OCI-LY1 (cell line): ENCODE results near the gene IRF7.

Experiments
- H2AFZ ChIP-seq: fragments of 200-600 bp; sonication (generic), shearing (Covaris generic); 2 replicates; pipeline ENCODE4 v1.6.0; 2014; ENCODE audit warnings: antibody characterized with exemption, mild to moderate bottlenecking, low read length
- H3F3A ChIP-seq: fragments of 200-600 bp; sonication (generic), shearing (Covaris generic); 2 replicates; pipeline ENCODE4 v1.6.0; 2014; ENCODE audit warnings: mild to moderate bottlenecking, antibody characterized with exemption, low read length, moderate library complexity; ENCODE audit not compliant: insufficient read depth
- H3K27ac ChIP-seq: fragments of 200-600 bp; sonication (generic); 2 replicates; pipeline ENCODE4 v1.5.1; 2014; ENCODE audit warnings: low read length, mixed run types, mild to moderate bottlenecking, low read depth; ENCODE audit not compliant: poor library complexity, severe bottlenecking
- H3K27me3 ChIP-seq: fragments of 200-600 bp; sonication (generic); 2 replicates; pipeline ENCODE4 v1.6.0; 2014; ENCODE audit warnings: antibody characterized with exemption, mild to moderate bottlenecking, low read length, moderate library complexity; ENCODE audit not compliant: insufficient read depth
- H3K36me3 ChIP-seq: fragments of 200-600 bp; sonication (generic); 2 replicates; pipeline ENCODE4 v1.6.1; 2014; ENCODE audit warnings: mild to moderate bottlenecking, antibody characterized with exemption, low read length, moderate library complexity, mixed read lengths; ENCODE audit not compliant: insufficient read depth
- H3K4me1 ChIP-seq: fragments of 200-600 bp; sonication (generic); 2 replicates; pipeline ENCODE4 v1.5.1; 2014; ENCODE audit warnings: mild to moderate bottlenecking, low read length, moderate library complexity; ENCODE audit not compliant: insufficient read depth, severe bottlenecking
- H3K4me2 ChIP-seq: fragments of 200-600 bp; sonication (generic), shearing (Covaris generic); 2 replicates; pipeline ENCODE4 v1.6.1; 2014; ENCODE audit warnings: low read length
- H3K4me3 ChIP-seq: fragments of 200-600 bp; sonication (generic); 2 replicates; pipeline ENCODE4 v1.5.1; 2014; ENCODE audit warnings: low read length, low read depth, mild to moderate bottlenecking, mixed read lengths; ENCODE audit not compliant: poor library complexity, severe bottlenecking
- H3K79me2 ChIP-seq: fragments of 200-600 bp; shearing (Covaris generic); 2 replicates; pipeline ENCODE4 v1.6.1; 2016; ENCODE audit warnings: mixed run types, low read length, mixed read lengths; ENCODE audit not compliant: insufficient read depth
- H3K9ac ChIP-seq: fragments of 200-600 bp; sonication (generic), shearing (Covaris generic); 2 replicates; pipeline ENCODE4 v1.6.1; 2014; ENCODE audit warnings: mild to moderate bottlenecking, low read length, mixed read lengths
- H3K9me2 ChIP-seq: fragments of 200-600 bp; sonication (generic), shearing (Covaris generic); 2 replicates; pipeline ENCODE4 v1.6.1; 2014; ENCODE audit warnings: low read depth, mild to moderate bottlenecking, low read length, mixed read lengths
- H3K9me3 ChIP-seq: fragments of 200-600 bp; shearing (Covaris generic); 2 replicates; pipeline ENCODE4 v1.6.1; 2014; ENCODE audit warnings: low read length, mixed read lengths
- H4K20me1 ChIP-seq: fragments of 200-600 bp; sonication (generic), shearing (Covaris generic); 2 replicates; pipeline ENCODE4 v1.6.0; 2016; ENCODE audit warnings: mild to moderate bottlenecking, low read length; ENCODE audit not compliant: insufficient read depth
- CTCF ChIP-seq: fragments of 200-600 bp; sonication (generic), shearing (Covaris generic); IDR thresholded peaks from 2 replicates; pipeline ENCODE4 v1.5.1; 2017; ENCODE audit warnings: mild to moderate bottlenecking, antibody characterized with exemption, low read length, moderate library complexity, mixed read lengths
- EZH2 ChIP-seq: fragments of 200-600 bp; sonication (generic), shearing (Covaris generic); IDR thresholded peaks from 2 replicates; pipeline ENCODE4 v1.8.0; 2017; ENCODE audit warnings: borderline replicate concordance, mixed run types, mild to moderate bottlenecking, antibody characterized with exemption, low read length, moderate library complexity, mixed read lengths

The IRF7 gene

GRCh38 chr11:592501-592900, 23.2 kb downstream of the IRF7 start:
- Histone ChIP-seq H3K27me3 (no peaks in the 10 kb centered on the region), H3K4me1 (no peaks in the 10 kb centered on the region), H3K36me3 (peaks cover 92% of the 10 kb centered on the region), H3K9me2 (no peaks in the 10 kb centered on the region), H3K27ac (no peak overlapping the region), H3K9me3 (no peaks in the 10 kb centered on the region), H3K9ac (no peak overlapping the region), H2AFZ (no peak overlapping the region), H3K4me3 (no peak overlapping the region), H3K4me2 (no peak overlapping the region), H3F3A (no peaks in the 10 kb centered on the region), H4K20me1 (no peaks in the 10 kb centered on the region), H3K79me2 (no peaks in the 10 kb centered on the region)
- TF ChIP-seq CTCF: no peak

GRCh38 chr11:590997-591396, 24.8 kb downstream of the IRF7 start:
- no peaks in the 10 kb centered on the region for H3K9me3 ChIP-seq
- no peaks in the 10 kb centered on the region for H3K4me1 ChIP-seq
- H2AFZ ChIP-seq: no peak overlapping the region
- H3K9me2 ChIP-seq: no peaks in the 10 kb centered on the region
- no peak overlapping the region for H3K9ac ChIP-seq
- H3K36me3 ChIP-seq: peaks cover 94% of the 10 kb centered on the region
- no peak overlapping the region for H3K4me2 ChIP-seq
- TF ChIP-seq CTCF (no peak), EZH2 (no peak)
- no peak overlapping the region for H3K4me3 ChIP-seq
- no peaks in the 10 kb centered on the region for H3K79me2 ChIP-seq
- H3K27me3 ChIP-seq: no peaks in the 10 kb centered on the region
- H3K27ac ChIP-seq: no peak overlapping the region
- no peaks in the 10 kb centered on the region for H3F3A ChIP-seq
- H4K20me1 ChIP-seq: no peaks in the 10 kb centered on the region

- Histone ChIP-seq H3K79me2 (no peaks in the 10 kb centered on the region), H3K9ac (no peak overlapping the region), H3K9me3 (no peaks in the 10 kb centered on the region), H3K4me2 (no peak overlapping the region), H4K20me1 (no peaks in the 10 kb centered on the region), H2AFZ (no peak overlapping the region), H3K4me1 (no peaks in the 10 kb centered on the region), H3K27me3 (no peaks in the 10 kb centered on the region), H3K9me2 (no peaks in the 10 kb centered on the region), H3K27ac (no peak overlapping the region), H3K36me3 (peaks cover 82% of the 10 kb centered on the region), H3F3A (no peaks in the 10 kb centered on the region), H3K4me3 (no peak overlapping the region)
- TF ChIP-seq EZH2 (no peak), CTCF (no peak)
Observed at GRCh38 chr11:589798-590197, 26.0 kb downstream of the IRF7 start.
